Stromal cell of bone marrow (primary cell): ENCODE results near the gene IL17B.

Experiments used
- DNase-seq: peaks from one replicate; pipeline ENCODE4 v3.0.0-alpha.2; 2012; ENCODE audit warnings: low read depth

Gene IL17B

DNA sequence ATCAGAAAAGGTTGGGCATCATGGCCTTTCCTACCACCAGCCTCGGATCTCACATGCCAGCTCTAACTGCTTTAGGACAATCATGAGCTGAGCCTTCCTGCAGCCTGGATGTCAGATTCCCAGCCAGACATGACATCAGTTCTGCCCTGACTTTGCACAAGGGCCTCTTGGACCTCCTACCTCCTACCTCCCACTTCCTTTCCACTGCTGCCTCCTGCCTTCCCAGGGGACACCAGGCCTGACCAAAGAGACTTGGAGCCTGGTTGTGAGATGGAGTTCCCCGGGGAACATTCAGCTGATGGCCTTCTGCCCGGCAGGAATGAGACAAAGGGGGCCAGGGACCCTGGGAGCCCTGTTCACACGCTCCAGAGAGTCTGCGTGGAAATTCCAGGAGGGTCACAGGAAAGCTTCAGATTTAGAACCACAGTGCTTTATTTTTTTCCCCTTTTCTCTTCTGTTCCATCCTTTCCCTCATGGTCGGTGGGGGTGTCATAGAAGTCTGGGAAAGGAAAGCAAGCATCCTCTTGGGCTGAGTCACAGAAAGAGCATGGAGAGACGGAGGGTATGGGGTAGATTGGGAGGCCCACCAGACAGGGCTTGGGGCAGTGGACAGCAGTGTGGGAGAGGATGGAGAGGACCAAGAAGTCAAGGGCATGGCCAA is 35.4 kb upstream of the IL17B start:
- DNase-seq: no peak

GRCh38 chr5:149413477-149414210 is 34.6 kb upstream of the IL17B start:
- no peak for DNase-seq

DNA sequence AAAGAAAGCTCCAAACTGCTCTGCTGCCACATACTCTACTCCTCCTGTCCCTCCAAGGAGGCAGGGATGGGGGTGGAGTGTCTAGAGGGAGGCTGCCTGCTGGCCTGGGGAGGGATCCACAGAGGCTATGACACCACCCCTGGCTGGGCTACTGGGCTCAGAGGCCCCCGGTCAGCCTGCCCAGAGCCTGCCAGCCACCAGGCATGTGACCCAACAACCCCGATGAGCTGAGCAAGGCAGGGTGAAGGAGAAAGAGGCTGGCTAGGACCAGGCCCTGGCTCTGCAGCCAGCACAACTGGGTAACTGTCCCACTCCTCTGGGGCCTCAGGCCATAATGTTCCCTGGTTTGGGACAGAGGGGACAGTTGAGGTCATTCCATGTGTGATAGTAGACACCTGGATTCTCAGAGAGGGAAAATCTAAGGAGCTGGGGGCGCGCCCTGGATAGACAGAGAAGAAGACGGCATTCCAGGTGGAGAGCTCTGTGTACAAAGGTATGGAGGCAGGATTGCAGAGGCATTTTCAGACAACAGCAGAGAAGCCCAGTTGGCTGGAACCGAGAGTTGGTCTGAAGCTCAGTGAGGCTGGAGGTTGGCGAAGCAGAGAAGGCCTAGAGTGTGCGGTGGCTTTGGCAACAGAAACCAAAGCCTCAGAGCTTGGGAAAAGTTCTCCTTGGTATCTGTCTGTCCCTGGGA is 33.8 kb upstream of the IL17B start:
- no peak for DNase-seq

GRCh38 chr5:149411738-149412519 is 32.8 kb upstream of the IL17B start:
- no peak for DNase-seq

DNA sequence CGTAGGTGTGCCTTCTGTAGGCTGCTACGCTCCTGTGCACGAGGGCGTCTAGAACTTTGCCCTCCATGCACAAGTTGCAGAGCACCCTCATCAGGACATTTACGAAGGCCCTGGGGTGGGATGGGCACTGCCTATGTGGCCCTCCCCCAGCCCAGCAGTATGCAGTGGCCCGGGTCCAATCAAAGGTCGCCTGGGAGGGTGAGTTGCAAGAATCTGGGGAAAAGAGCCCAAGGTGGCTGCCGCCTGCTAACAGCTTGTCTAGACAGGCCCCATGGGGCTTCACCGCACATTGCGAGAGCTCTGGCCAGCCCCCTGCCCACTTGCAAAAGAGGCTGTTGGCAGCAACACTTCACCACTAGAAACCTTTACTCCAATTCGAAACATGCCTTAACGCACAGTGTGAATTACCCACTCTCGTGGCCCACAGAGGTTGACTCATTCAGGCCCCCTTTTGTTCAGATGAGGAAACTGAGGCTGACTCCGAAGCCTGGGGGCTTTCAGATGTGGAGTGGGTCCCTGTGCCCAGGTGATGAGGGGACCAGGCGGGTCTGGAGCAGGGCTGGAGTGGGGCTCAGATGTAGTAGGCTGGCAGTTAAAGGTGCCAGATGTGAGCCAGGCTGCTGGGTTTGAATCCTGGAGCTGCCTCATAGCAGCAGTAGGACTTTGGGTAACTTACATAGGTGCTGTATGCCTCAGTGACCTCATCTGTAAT is 31.8 kb upstream of the IL17B start:
- no peak for DNase-seq

DNA sequence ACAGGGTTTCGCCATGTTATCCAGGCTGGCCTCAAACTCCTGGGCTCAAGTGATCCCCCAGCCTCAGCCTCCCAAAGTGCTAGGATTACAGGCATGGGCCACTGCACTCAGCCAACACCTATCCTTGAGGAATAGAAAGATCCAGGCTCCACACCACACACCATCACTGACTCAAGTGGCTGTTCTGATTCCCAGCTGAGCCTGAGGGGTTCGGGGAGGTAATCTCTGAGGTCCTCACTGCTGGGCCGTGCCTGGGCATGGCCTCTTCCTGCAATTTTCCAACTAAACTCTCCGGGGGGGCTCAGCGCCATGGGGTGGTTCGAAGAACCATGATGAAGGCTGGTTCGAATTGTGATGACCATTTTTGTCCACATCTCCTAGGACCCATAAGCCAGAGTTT is 31.0 kb upstream of the IL17B start:
- DNase-seq: no peak

DNA sequence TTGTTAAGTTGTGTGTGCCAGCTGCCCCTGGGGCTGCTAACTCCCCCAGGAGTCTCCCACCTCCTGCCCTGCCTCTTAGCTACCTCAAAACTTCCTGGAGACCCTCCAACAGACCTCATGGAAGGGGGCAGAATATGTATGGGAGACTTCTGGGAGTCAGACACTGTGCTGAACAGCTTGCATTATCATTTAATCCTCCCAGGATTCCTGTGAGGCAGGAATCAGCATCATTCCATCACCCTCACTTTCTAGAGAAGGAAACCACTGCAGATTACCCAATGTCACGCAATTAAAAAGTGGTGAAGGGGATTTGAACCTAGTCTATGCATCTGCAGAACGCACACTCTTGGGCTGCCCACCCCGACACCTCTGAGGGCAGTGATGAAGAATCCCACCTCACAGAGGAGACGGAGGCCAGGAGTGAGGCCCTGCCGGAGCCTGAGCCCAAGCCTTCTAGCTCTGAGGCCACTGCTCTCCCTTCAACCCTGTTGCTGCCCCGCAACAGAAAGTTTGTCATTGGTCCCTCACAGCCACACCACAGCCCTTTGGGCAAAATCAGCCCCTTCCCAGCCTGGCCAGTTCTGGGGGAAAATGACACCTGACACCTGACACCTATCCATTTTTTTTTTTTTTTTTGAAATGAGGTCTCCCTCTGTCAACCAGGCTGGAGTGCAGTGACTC is 30.3 kb upstream of the IL17B start:
- DNase-seq: no peak

- no peak for DNase-seq
These were observed 29.4 kb upstream of the IL17B start for GRCh38 chr5:149408252-149409099.

GRCh38 chr5:149407323-149408251 is 28.5 kb upstream of the IL17B start:
- DNase-seq: no peak

DNA sequence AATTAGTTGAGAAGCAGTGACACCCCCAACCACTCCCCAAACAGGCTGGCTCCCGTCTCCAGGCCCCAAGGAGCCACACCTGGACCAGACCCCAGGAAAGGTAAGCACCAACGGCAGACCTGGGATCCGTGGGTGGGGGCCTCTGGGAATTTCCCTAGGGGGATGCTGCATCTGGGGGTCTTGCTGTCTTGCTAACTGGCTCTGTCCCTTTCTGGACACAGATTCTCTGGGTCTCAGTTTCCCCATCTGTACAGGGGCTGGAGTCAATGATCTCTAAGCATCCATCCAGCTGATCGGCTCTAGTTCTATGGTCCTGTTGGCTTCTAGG is 27.9 kb upstream of the IL17B start:
- no peak for DNase-seq

GRCh38 chr5:149406203-149406978 is 27.3 kb upstream of the IL17B start:
- peak; percentile 89 for DNase-seq

GRCh38 chr5:149405550-149406202 is 26.6 kb upstream of the IL17B start:
- no peak for DNase-seq

GRCh38 chr5:149404746-149405549 is 25.9 kb upstream of the IL17B start:
- DNase-seq: peak; percentile 75

GRCh38 chr5:149403923-149404745 is 25.0 kb upstream of the IL17B start:
- DNase-seq: peak; percentile 95

- no peak for DNase-seq
These were observed 23.2 kb upstream of the IL17B start for GRCh38 chr5:149402291-149402690.

GRCh38 chr5:149401051-149401450 is 22.0 kb upstream of the IL17B start:
- DNase-seq: no peak
